HCT116 (cell line): ENCODE measurements around the gene SNRPA.

Experiments used
- CTCF ChIP-seq, 3 experiments: fragments of 200-600 bp in 1 of 3; sonication (generic) in 1 of 3; IDR thresholded peaks in 2 of 3; conservative IDR thresholded peaks in 1 of 3; 2 replicates each; pipeline ENCODE4 v1.5.1; 2012 to 2017; ENCODE audit warnings: low read depth in 2 of 3, low read length in 2 of 3, antibody characterized with exemption in 1 of 3, borderline replicate concordance in 1 of 3, control low read depth in 1 of 3, mild to moderate bottlenecking in 1 of 3, mixed read lengths in 1 of 3, mixed run types in 1 of 3, moderate library complexity in 1 of 3; ENCODE audit not compliant: insufficient read depth in 1 of 3
- ELF1 ChIP-seq: IDR thresholded peaks from 2 replicates; pipeline ENCODE4 v1.6.1; 2012; ENCODE audit warnings: low read depth, borderline replicate concordance
- EZH2 ChIP-seq: fragments of 200-600 bp; sonication (generic); IDR thresholded peaks from 2 replicates; pipeline ENCODE4 v1.6.1; 2017; ENCODE audit warnings: antibody characterized with exemption, mixed run types
- MAX ChIP-seq: IDR thresholded peaks from 2 replicates; pipeline ENCODE4 v1.6.1; 2012
- POLR2A ChIP-seq: IDR thresholded peaks from 2 replicates; pipeline ENCODE4 v1.7.0; 2011; ENCODE audit warnings: borderline replicate concordance; ENCODE audit not compliant: insufficient read depth, insufficient read length; ENCODE audit errors: extremely low read depth
- TCF7L2 ChIP-seq: IDR thresholded peaks from 2 replicates; pipeline ENCODE4 v1.7.0; 2011; ENCODE audit warnings: borderline replicate concordance, inconsistent platforms; ENCODE audit not compliant: insufficient read depth, insufficient read length; ENCODE audit errors: extremely low read depth
- ZBTB33 ChIP-seq: IDR thresholded peaks from 2 replicates; pipeline ENCODE4 v1.6.1; 2011; ENCODE audit warnings: mild to moderate bottlenecking, low read length, moderate library complexity; ENCODE audit not compliant: insufficient replicate concordance; ENCODE audit errors: extremely low read depth

- TF ChIP-seq ELF1 = no peak
- no peak for TF ChIP-seq MAX
- TF ChIP-seq CTCF (IDR thresholded peaks at IDR 0.05 in 2 of 3, conservative IDR thresholded peaks at IDR 0.05 in 1 of 3; ENCODE audit: borderline replicate concordance in 1 of 3, insufficient read depth in 1 of 3, low read depth in 2 of 3, low read length in 2 of 3) = no peak
- no peak for TF ChIP-seq POLR2A
- TF ChIP-seq TCF7L2 = no peak
- no peak for TF ChIP-seq EZH2
- TF ChIP-seq ZBTB33 = no peak
Observed at GRCh38 chr19:40759352-40759751, 8.3 kb downstream of the SNRPA start.
